Neural cell (in vitro differentiated cells): ENCODE results near the gene ARHGAP42.

Source experiments
- EP300 ChIP-seq: fragments of 450-650 bp; conservative IDR thresholded peaks from 2 replicates; pipeline ENCODE4 v1.6.1; 2014; ENCODE audit warnings: antibody characterized with exemption, mild to moderate bottlenecking, moderate library complexity; ENCODE audit not compliant: poor library complexity, severe bottlenecking
- EZH2 ChIP-seq: fragments of 200-600, 300-800 bp; shearing (Covaris generic), sonication (generic); IDR thresholded peaks from 2 replicates; pipeline ENCODE4 v1.6.1; 2014; ENCODE audit warnings: antibody characterized with exemption, low read length, borderline replicate concordance, mild to moderate bottlenecking; ENCODE audit not compliant: insufficient read depth, poor library complexity, severe bottlenecking
- POLR2AphosphoS5 ChIP-seq: IDR thresholded peaks from 2 replicates; pipeline ENCODE4 v1.6.1; 2012
- RAD21 ChIP-seq: fragments of 450-650 bp; conservative IDR thresholded peaks from 2 replicates; pipeline ENCODE4 v1.6.1; 2014; ENCODE audit warnings: antibody characterized with exemption, mild to moderate bottlenecking, moderate library complexity
- TAF1 ChIP-seq: IDR thresholded peaks from 2 replicates; pipeline ENCODE4 v1.6.1; 2012; ENCODE audit warnings: low read depth
- TF ChIP-seq, protein P1 (sequence below): fragments of 450-650 bp; IDR thresholded peaks from 2 replicates; pipeline ENCODE4 v1.5.1; 2014; ENCODE audit warnings: antibody characterized with exemption, mild to moderate bottlenecking, moderate library complexity; ENCODE audit not compliant: poor library complexity, severe bottlenecking
- TF ChIP-seq, protein P2 (sequence below): IDR thresholded peaks from 2 replicates; pipeline ENCODE4 v1.6.1; 2012; ENCODE audit warnings: borderline replicate concordance

DNA sequence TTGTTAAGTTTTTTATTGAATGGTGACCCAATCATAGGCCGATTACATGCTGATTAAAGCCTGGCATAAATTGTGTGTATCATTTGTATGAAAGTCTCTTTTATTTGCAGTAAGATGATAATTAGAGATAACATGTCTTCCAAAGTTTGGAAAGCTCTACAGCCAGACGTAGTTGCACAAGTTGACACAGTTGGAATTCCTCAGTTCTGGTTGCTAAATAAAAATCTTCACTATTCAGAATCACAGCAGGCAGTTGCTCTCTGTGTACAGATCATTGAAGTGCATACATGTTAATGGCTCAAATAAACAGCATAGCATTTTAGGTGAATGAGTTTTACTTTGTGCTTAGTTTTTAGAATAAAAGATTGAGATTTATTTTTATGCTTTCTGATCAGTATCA is 69.5 kb downstream of the ARHGAP42 start:
- TF ChIP-seq, protein P1, sequence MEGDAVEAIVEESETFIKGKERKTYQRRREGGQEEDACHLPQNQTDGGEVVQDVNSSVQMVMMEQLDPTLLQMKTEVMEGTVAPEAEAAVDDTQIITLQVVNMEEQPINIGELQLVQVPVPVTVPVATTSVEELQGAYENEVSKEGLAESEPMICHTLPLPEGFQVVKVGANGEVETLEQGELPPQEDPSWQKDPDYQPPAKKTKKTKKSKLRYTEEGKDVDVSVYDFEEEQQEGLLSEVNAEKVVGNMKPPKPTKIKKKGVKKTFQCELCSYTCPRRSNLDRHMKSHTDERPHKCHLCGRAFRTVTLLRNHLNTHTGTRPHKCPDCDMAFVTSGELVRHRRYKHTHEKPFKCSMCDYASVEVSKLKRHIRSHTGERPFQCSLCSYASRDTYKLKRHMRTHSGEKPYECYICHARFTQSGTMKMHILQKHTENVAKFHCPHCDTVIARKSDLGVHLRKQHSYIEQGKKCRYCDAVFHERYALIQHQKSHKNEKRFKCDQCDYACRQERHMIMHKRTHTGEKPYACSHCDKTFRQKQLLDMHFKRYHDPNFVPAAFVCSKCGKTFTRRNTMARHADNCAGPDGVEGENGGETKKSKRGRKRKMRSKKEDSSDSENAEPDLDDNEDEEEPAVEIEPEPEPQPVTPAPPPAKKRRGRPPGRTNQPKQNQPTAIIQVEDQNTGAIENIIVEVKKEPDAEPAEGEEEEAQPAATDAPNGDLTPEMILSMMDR = no peak
- TF ChIP-seq POLR2AphosphoS5 = no peak
- TF ChIP-seq TAF1 = no peak
- TF ChIP-seq, protein P2, sequence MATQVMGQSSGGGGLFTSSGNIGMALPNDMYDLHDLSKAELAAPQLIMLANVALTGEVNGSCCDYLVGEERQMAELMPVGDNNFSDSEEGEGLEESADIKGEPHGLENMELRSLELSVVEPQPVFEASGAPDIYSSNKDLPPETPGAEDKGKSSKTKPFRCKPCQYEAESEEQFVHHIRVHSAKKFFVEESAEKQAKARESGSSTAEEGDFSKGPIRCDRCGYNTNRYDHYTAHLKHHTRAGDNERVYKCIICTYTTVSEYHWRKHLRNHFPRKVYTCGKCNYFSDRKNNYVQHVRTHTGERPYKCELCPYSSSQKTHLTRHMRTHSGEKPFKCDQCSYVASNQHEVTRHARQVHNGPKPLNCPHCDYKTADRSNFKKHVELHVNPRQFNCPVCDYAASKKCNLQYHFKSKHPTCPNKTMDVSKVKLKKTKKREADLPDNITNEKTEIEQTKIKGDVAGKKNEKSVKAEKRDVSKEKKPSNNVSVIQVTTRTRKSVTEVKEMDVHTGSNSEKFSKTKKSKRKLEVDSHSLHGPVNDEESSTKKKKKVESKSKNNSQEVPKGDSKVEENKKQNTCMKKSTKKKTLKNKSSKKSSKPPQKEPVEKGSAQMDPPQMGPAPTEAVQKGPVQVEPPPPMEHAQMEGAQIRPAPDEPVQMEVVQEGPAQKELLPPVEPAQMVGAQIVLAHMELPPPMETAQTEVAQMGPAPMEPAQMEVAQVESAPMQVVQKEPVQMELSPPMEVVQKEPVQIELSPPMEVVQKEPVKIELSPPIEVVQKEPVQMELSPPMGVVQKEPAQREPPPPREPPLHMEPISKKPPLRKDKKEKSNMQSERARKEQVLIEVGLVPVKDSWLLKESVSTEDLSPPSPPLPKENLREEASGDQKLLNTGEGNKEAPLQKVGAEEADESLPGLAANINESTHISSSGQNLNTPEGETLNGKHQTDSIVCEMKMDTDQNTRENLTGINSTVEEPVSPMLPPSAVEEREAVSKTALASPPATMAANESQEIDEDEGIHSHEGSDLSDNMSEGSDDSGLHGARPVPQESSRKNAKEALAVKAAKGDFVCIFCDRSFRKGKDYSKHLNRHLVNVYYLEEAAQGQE = no peak
- no peak for TF ChIP-seq EZH2
- no peak for TF ChIP-seq EP300
- no peak for TF ChIP-seq RAD21
